Iris pigment epithelial cell (primary cell): ENCODE data around the gene RHOF.
"Not testable (repeated sequence)": the region's sequence is repeated elsewhere in the genome, so short reads cannot be mapped to it uniquely, and the experiment has no call there.

ENCODE experiments used
- DNase-seq: peaks from one replicate; pipeline ENCODE4 v3.0.0-alpha.2; 2011; ENCODE audit warnings: low read depth

The RHOF gene

GRCh38 chr12:121775501-121775900 lies 18.0 kb downstream of the RHOF start:
- no peak for DNase-seq

- DNase-seq, result no peak
Observed at GRCh38 chr12:121774968-121775474, 18.5 kb downstream of the RHOF start.

GRCh38 chr12:121773011-121773777 lies 20.3 kb downstream of the RHOF start:
- peak; percentile 60 for DNase-seq

GRCh38 chr12:121770813-121771625 lies 22.5 kb downstream of the RHOF start:
- no peak for DNase-seq

GRCh38 chr12:121770388-121770787 lies 23.1 kb downstream of the RHOF start:
- DNase-seq, result no peak

- no peak for DNase-seq
Observed at GRCh38 chr12:121769831-121770301, 23.6 kb downstream of the RHOF start.

GRCh38 chr12:121769297-121769830 lies 24.1 kb downstream of the RHOF start:
- no peak for DNase-seq

GRCh38 chr12:121767525-121768016 lies 25.9 kb downstream of the RHOF start:
- DNase-seq, result peak; percentile 54

GRCh38 chr12:121766290-121767039 lies 27.0 kb downstream of the RHOF start:
- no peak for DNase-seq

GRCh38 chr12:121765573-121765972 lies 27.9 kb downstream of the RHOF start:
- peak; percentile 88 for DNase-seq

- no peak for DNase-seq
Observed at GRCh38 chr12:121764808-121765207, 28.7 kb downstream of the RHOF start.

- no peak for DNase-seq
Observed at GRCh38 chr12:121762269-121762668, 31.2 kb downstream of the RHOF start.

- DNase-seq, result not testable (repeated sequence)
Observed at GRCh38 chr12:121758536-121758935, 35.0 kb downstream of the RHOF start.

GRCh38 chr12:121755591-121755990 lies 37.9 kb downstream of the RHOF start:
- DNase-seq, result no peak

GRCh38 chr12:121754836-121755235 lies 38.7 kb downstream of the RHOF start:
- no peak for DNase-seq

- DNase-seq, result no peak
Observed at GRCh38 chr12:121753844-121754264, 39.6 kb downstream of the RHOF start.

- DNase-seq, result no peak
Observed at GRCh38 chr12:121751749-121752351, 41.6 kb downstream of the RHOF start.

GRCh38 chr12:121751034-121751433 lies 42.5 kb downstream of the RHOF start:
- no peak for DNase-seq

GRCh38 chr12:121750507-121750955 lies 43.0 kb downstream of the RHOF start:
- no peak for DNase-seq

GRCh38 chr12:121749267-121749666 lies 44.2 kb downstream of the RHOF start:
- DNase-seq, result no peak
